Activated T-helper 1 cell treated with anti-CD3 and anti-CD28 coated beads, Interleukin-12 subunit alpha, Interleukin-12 subunit beta, Interleukin-2, Interleukin-4 antibody, amounts not matched to agents 30 ng/mL and 10 ng/mL and 1 ng/mL, durations not matched to agents 14 hours and 24 hours and 36 hours (primary cell): ENCODE results near the gene BBOX1. TPM values are rescaled to one million over a fixed set of nuclear protein-coding genes. Genes with fewer than 3 reads are reported as not detected.
"Not testable (repeated sequence)": the region's sequence is repeated elsewhere in the genome, so short reads cannot be mapped to it uniquely, and the experiment has no call there.

Experiments used
- DNase-seq: peaks from one replicate; pipeline ENCODE4 v3.0.0; 2021; ENCODE audit warnings: low spot score
- H3K27ac Mint-ChIP-seq: one replicate; pipeline ENCODE4 v1.8.0; 2021; ENCODE audit warnings: mild to moderate bottlenecking, mixed read lengths
- H3K27me3 Mint-ChIP-seq: one replicate; pipeline ENCODE4 v1.8.0; 2022; ENCODE audit warnings: mild to moderate bottlenecking, moderate library complexity, mixed read lengths; ENCODE audit not compliant: insufficient read depth
- H3K36me3 Mint-ChIP-seq: one replicate; pipeline ENCODE4 v1.8.0; 2021; ENCODE audit warnings: low read depth, mixed read lengths
- H3K4me1 Mint-ChIP-seq: one replicate; pipeline ENCODE4 v1.8.0; 2021; ENCODE audit warnings: low read depth, mixed read lengths
- H3K4me3 Mint-ChIP-seq: one replicate; pipeline ENCODE4 v1.8.0; 2021; ENCODE audit warnings: mild to moderate bottlenecking, moderate library complexity, mixed read lengths
- H3K9me3 Mint-ChIP-seq: one replicate; pipeline ENCODE4 v1.8.0; 2021; ENCODE audit warnings: mixed read lengths
- intact Hi-C: fragments of 100-400 bp; cut with micrococcal nuclease; formaldehyde crosslinking; loops from one replicate; pipeline ENCODE4 v1.15.1; 2024
- total RNA-seq: library from RNA; stranded (reverse); gene quantifications from 2 replicates; pipeline ENCODE4 v1.2.3, GENCODE V29; 2022

Gene BBOX1
- total RNA-seq, 1 donor from 2014 or later = not detected

GRCh38 chr11:27124514-27125264 is 84.1 kb downstream of the BBOX1 start:
- intact Hi-C loops = no loop called here
- Mint-ChIP-seq H3K4me1 (no peaks in the 10 kb centered on the region), H3K36me3 (no peaks in the 10 kb centered on the region), H3K9me3 (no peaks in the 10 kb centered on the region), H3K27me3 (no peaks in the 10 kb centered on the region), H3K27ac (no peak overlapping the region), H3K4me3 (no peak overlapping the region)
- no peak for DNase-seq

GRCh38 chr11:27129686-27130085 is 89.1 kb downstream of the BBOX1 start:
- H3K27me3 Mint-ChIP-seq = no peaks in the 10 kb centered on the region
- no peak for DNase-seq
- no peak overlapping the region for H3K27ac Mint-ChIP-seq
- H3K36me3 Mint-ChIP-seq = no peaks in the 10 kb centered on the region
- no peaks in the 10 kb centered on the region for H3K4me1 Mint-ChIP-seq
- no peak overlapping the region for H3K4me3 Mint-ChIP-seq
- intact Hi-C loops = no loop called here
- H3K9me3 Mint-ChIP-seq = no peaks in the 10 kb centered on the region

GRCh38 chr11:27130806-27131205 is 90.2 kb downstream of the BBOX1 start:
- Mint-ChIP-seq H3K9me3 (no peaks in the 10 kb centered on the region), H3K27me3 (no peaks in the 10 kb centered on the region), H3K36me3 (no peaks in the 10 kb centered on the region), H3K27ac (no peak overlapping the region), H3K4me1 (no peaks in the 10 kb centered on the region), H3K4me3 (no peak overlapping the region)
- intact Hi-C loops = no loop called here
- no peak for DNase-seq

- H3K4me3 Mint-ChIP-seq, H3K4me1 Mint-ChIP-seq, DNase-seq, H3K27ac Mint-ChIP-seq, intact Hi-C loops, H3K36me3 Mint-ChIP-seq, H3K27me3 Mint-ChIP-seq, H3K9me3 Mint-ChIP-seq: not testable (repeated sequence)
These were observed 95.3 kb downstream of the BBOX1 start for GRCh38 chr11:27135924-27136329.

- Mint-ChIP-seq H3K36me3 (no peaks in the 10 kb centered on the region), H3K4me1 (no peaks in the 10 kb centered on the region), H3K9me3 (peaks cover 7% of the 10 kb centered on the region), H3K27me3 (no peaks in the 10 kb centered on the region), H3K4me3 (no peak overlapping the region), H3K27ac (no peak overlapping the region)
- DNase-seq = no peak
- intact Hi-C loops = no loop called here
These were observed 98.1 kb downstream of the BBOX1 start for GRCh38 chr11:27138716-27139115.

GRCh38 chr11:27139742-27140367 is 99.2 kb downstream of the BBOX1 start:
- H3K27ac Mint-ChIP-seq = no peak overlapping the region
- H3K4me1 Mint-ChIP-seq = no peaks in the 10 kb centered on the region
- DNase-seq = no peak
- H3K4me3 Mint-ChIP-seq = no peak overlapping the region
- intact Hi-C loops = no loop called here
- H3K27me3 Mint-ChIP-seq = peaks cover 2% of the 10 kb centered on the region
- no peaks in the 10 kb centered on the region for H3K36me3 Mint-ChIP-seq
- peaks cover 7% of the 10 kb centered on the region for H3K9me3 Mint-ChIP-seq

GRCh38 chr11:27141576-27141975 is 101.0 kb downstream of the BBOX1 start:
- Mint-ChIP-seq H3K9me3 (peaks cover 7% of the 10 kb centered on the region), H3K36me3 (no peaks in the 10 kb centered on the region), H3K4me1 (no peaks in the 10 kb centered on the region), H3K27ac (no peak overlapping the region), H3K4me3 (no peak overlapping the region), H3K27me3 (peaks cover 2% of the 10 kb centered on the region)
- no peak for DNase-seq
- intact Hi-C loops = no loop called here

- Mint-ChIP-seq H3K4me1 (no peaks in the 10 kb centered on the region), H3K36me3 (no peaks in the 10 kb centered on the region), H3K9me3 (no peaks in the 10 kb centered on the region), H3K4me3 (no peak overlapping the region), H3K27me3 (peaks cover 2% of the 10 kb centered on the region), H3K27ac (no peak overlapping the region)
- intact Hi-C loops = no loop called here
- no peak for DNase-seq
These were observed 107.3 kb downstream of the BBOX1 start for GRCh38 chr11:27147916-27148315.

- Mint-ChIP-seq H3K36me3 (no peaks in the 10 kb centered on the region), H3K4me3 (no peak overlapping the region), H3K4me1 (no peaks in the 10 kb centered on the region), H3K27ac (no peak overlapping the region), H3K9me3 (no peaks in the 10 kb centered on the region), H3K27me3 (peaks cover 2% of the 10 kb centered on the region)
- DNase-seq = no peak
- intact Hi-C loops = no loop called here
These were observed 107.9 kb downstream of the BBOX1 start for GRCh38 chr11:27148506-27148905.

- Mint-ChIP-seq H3K4me3 (no peak overlapping the region), H3K27me3 (no peaks in the 10 kb centered on the region), H3K36me3 (no peaks in the 10 kb centered on the region), H3K4me1 (no peaks in the 10 kb centered on the region), H3K9me3 (no peaks in the 10 kb centered on the region), H3K27ac (no peak overlapping the region)
- intact Hi-C loops = loop anchor here (10.0 kb wide), 1 partner anchor 865 kb away; no protein-coding TSS in a partner anchor
- no peak for DNase-seq
These were observed 109.5 kb downstream of the BBOX1 start for GRCh38 chr11:27150098-27150497.

GRCh38 chr11:27153136-27153535 is 112.5 kb downstream of the BBOX1 start:
- Mint-ChIP-seq H3K4me3 (no peak overlapping the region), H3K4me1 (no peaks in the 10 kb centered on the region), H3K27ac (no peak overlapping the region), H3K27me3 (no peaks in the 10 kb centered on the region), H3K36me3 (no peaks in the 10 kb centered on the region), H3K9me3 (no peaks in the 10 kb centered on the region)
- no peak for DNase-seq
- intact Hi-C loops = loop anchor here (10.0 kb wide), 1 partner anchor 868 kb away; no protein-coding TSS in a partner anchor

- DNase-seq = no peak
- intact Hi-C loops = loop anchor here (10.0 kb wide), 1 partner anchor 874 kb away; no protein-coding TSS in a partner anchor
These were observed 118.1 kb downstream of the BBOX1 start for GRCh38 chr11:27158456-27159334.

GRCh38 chr11:27159335-27159679 is 118.7 kb downstream of the BBOX1 start:
- no peaks in the 10 kb centered on the region for H3K4me1 Mint-ChIP-seq
- intact Hi-C loops = loop anchor here (10.0 kb wide), 1 partner anchor 875 kb away; no protein-coding TSS in a partner anchor
- no peak overlapping the region for H3K4me3 Mint-ChIP-seq
- no peaks in the 10 kb centered on the region for H3K9me3 Mint-ChIP-seq
- no peak for DNase-seq
- H3K27ac Mint-ChIP-seq = no peak overlapping the region
- H3K27me3 Mint-ChIP-seq = peaks cover 1% of the 10 kb centered on the region
- H3K36me3 Mint-ChIP-seq = no peaks in the 10 kb centered on the region

More at GRCh38 chr11:27158456-27159334, 118.1 kb downstream of the BBOX1 start:
- H3K27me3 Mint-ChIP-seq = peaks cover 1% of the 10 kb centered on the region
- H3K27ac Mint-ChIP-seq = no peak overlapping the region
- H3K4me1 Mint-ChIP-seq = no peaks in the 10 kb centered on the region
- no peaks in the 10 kb centered on the region for H3K9me3 Mint-ChIP-seq
- H3K36me3 Mint-ChIP-seq = no peaks in the 10 kb centered on the region
- H3K4me3 Mint-ChIP-seq = no peak overlapping the region
